Endodermal cell (in vitro differentiated cells): Measurements from ENCODE around the gene MKLN1. TPM values are rescaled to one million over a fixed set of nuclear protein-coding genes. Genes with fewer than 3 reads are reported as not detected.

Source experiments
- DNase-seq: peaks from one replicate; pipeline ENCODE4 v3.0.0-alpha.2; 2017
- H3K27ac ChIP-seq: 2 replicates; pipeline ENCODE4 v1.5.1; 2013; ENCODE audit warnings: mild to moderate bottlenecking, low read depth, low read length, moderate library complexity
- H3K27me3 ChIP-seq: 2 replicates; pipeline ENCODE4 v1.6.1; 2013; ENCODE audit warnings: mild to moderate bottlenecking, low read length, moderate library complexity; ENCODE audit not compliant: insufficient read depth, control insufficient read depth, poor library complexity, severe bottlenecking
- H3K36me3 ChIP-seq: 2 replicates; pipeline ENCODE4 v1.7.0; 2013; ENCODE audit warnings: mild to moderate bottlenecking, low read length, moderate library complexity; ENCODE audit not compliant: control insufficient read depth, insufficient read depth
- H3K4me1 ChIP-seq: one replicate; pipeline ENCODE4 v1.7.0; 2013; ENCODE audit warnings: low read length; ENCODE audit not compliant: control insufficient read depth, insufficient read depth
- H3K4me3 ChIP-seq: 2 replicates; pipeline ENCODE4 v1.5.1; 2013; ENCODE audit warnings: mild to moderate bottlenecking, low read length, moderate library complexity
- H3K9ac ChIP-seq: 2 replicates; pipeline ENCODE4 v1.6.1; 2013; ENCODE audit warnings: mild to moderate bottlenecking, low read length, moderate library complexity; ENCODE audit not compliant: poor library complexity, severe bottlenecking; ENCODE audit errors: extremely low read depth
- H3K9me3 ChIP-seq: 2 replicates; pipeline ENCODE4 v1.6.1; 2013; ENCODE audit warnings: mild to moderate bottlenecking, low read length, moderate library complexity; ENCODE audit not compliant: control insufficient read depth
- H3K27ac Mint-ChIP-seq: 2 replicates; pipeline ENCODE4 v1.8.0; 2020; ENCODE audit warnings: mixed read lengths
- H3K27me3 Mint-ChIP-seq: 2 replicates; pipeline ENCODE4 v1.8.0; 2021; ENCODE audit warnings: mild to moderate bottlenecking, mixed read lengths; ENCODE audit not compliant: insufficient read depth
- H3K36me3 Mint-ChIP-seq: 2 replicates; pipeline ENCODE4 v1.8.0; 2020; ENCODE audit warnings: low read depth, mixed read lengths
- H3K4me1 Mint-ChIP-seq: 2 replicates; pipeline ENCODE4 v1.8.0; 2020; ENCODE audit warnings: mixed read lengths
- H3K4me3 Mint-ChIP-seq: 2 replicates; pipeline ENCODE4 v1.8.0; 2020; ENCODE audit warnings: mild to moderate bottlenecking, moderate library complexity, mixed read lengths
- H3K9me3 Mint-ChIP-seq: 2 replicates; pipeline ENCODE4 v1.8.0; 2020; ENCODE audit warnings: mild to moderate bottlenecking, mixed read lengths
- WGBS, 2 experiments: methylation state at CpG; one replicate each; pipeline versions ENCODE4 v1.1.5 to v1.1.7; 2013; ENCODE audit warnings: missing lambda C conversion rate in 2 of 2, mixed read lengths in 1 of 2; ENCODE audit not compliant: insufficient coverage in 1 of 2, insufficient read length in 1 of 2; 5-methylcytosine and 5-hydroxymethylcytosine counted together
- total RNA-seq, 2 donors: library from RNA; stranded (reverse); fragmentation: NEBNext Ultra II Directional in 1 of 2; extraction: Animal tissue kit (Norgen Biotek cat#: 25700) in 1 of 2; gene quantifications; 2 replicates in 1 of 2; 3 replicates in 1 of 2; pipeline ENCODE4 v1.2.1, GENCODE V29; 2021
- TF ChIP-seq, protein P1 (sequence below): fragments of 200-600 bp; sonication (generic); conservative IDR thresholded peaks from 2 replicates; pipeline ENCODE4 v1.5.0; 2021; ENCODE audit warnings: antibody characterized with exemption, mild to moderate bottlenecking

MKLN1 gene
- total RNA-seq, 2 donors from 2014 or later, result 69.3 to 71.8 TPM

DNA sequence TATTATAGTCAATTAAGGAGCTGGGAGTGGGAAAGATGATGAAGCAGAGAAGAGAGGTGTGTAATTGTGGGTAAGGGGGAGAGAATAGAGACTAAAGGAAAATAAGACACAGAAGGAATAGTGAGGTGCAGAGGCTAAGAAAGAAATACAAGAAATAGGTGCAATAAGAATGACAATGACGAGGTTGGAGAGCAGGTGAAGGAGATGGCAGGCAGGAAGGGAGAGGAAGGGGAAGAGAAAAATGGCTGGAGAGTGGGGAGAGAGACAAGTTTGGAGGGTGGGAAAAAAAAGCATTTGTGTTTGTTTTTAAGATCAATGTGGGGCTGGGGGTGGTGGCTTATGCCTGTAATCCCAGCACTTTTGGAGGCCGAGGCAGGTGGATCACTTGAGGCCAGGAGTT is 27.6 kb upstream of the MKLN1 start:
- WGBS, 2 experiments, result 82 to 94% methylated on average over 2 of the region's 2 CpGs
- H3K9me3 ChIP-seq, result no peaks in the 10 kb centered on the region
- H3K27ac ChIP-seq, result no peak overlapping the region
- TF ChIP-seq, protein P1, sequence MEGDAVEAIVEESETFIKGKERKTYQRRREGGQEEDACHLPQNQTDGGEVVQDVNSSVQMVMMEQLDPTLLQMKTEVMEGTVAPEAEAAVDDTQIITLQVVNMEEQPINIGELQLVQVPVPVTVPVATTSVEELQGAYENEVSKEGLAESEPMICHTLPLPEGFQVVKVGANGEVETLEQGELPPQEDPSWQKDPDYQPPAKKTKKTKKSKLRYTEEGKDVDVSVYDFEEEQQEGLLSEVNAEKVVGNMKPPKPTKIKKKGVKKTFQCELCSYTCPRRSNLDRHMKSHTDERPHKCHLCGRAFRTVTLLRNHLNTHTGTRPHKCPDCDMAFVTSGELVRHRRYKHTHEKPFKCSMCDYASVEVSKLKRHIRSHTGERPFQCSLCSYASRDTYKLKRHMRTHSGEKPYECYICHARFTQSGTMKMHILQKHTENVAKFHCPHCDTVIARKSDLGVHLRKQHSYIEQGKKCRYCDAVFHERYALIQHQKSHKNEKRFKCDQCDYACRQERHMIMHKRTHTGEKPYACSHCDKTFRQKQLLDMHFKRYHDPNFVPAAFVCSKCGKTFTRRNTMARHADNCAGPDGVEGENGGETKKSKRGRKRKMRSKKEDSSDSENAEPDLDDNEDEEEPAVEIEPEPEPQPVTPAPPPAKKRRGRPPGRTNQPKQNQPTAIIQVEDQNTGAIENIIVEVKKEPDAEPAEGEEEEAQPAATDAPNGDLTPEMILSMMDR, result no peak
- no peaks in the 10 kb centered on the region for H3K27me3 Mint-ChIP-seq
- peaks cover 7% of the 10 kb centered on the region for H3K4me1 Mint-ChIP-seq
- DNase-seq, result no peak
- H3K4me1 ChIP-seq, result peaks cover 5% of the 10 kb centered on the region
- H3K27ac Mint-ChIP-seq, result no peak overlapping the region
- H3K36me3 Mint-ChIP-seq, result no peaks in the 10 kb centered on the region
- no peaks in the 10 kb centered on the region for H3K9me3 Mint-ChIP-seq
- H3K4me3 ChIP-seq, result no peak overlapping the region
- no peaks in the 10 kb centered on the region for H3K27me3 ChIP-seq
- no peak overlapping the region for H3K9ac ChIP-seq
- no peak overlapping the region for H3K4me3 Mint-ChIP-seq
- H3K36me3 ChIP-seq, result no peaks in the 10 kb centered on the region

DNA sequence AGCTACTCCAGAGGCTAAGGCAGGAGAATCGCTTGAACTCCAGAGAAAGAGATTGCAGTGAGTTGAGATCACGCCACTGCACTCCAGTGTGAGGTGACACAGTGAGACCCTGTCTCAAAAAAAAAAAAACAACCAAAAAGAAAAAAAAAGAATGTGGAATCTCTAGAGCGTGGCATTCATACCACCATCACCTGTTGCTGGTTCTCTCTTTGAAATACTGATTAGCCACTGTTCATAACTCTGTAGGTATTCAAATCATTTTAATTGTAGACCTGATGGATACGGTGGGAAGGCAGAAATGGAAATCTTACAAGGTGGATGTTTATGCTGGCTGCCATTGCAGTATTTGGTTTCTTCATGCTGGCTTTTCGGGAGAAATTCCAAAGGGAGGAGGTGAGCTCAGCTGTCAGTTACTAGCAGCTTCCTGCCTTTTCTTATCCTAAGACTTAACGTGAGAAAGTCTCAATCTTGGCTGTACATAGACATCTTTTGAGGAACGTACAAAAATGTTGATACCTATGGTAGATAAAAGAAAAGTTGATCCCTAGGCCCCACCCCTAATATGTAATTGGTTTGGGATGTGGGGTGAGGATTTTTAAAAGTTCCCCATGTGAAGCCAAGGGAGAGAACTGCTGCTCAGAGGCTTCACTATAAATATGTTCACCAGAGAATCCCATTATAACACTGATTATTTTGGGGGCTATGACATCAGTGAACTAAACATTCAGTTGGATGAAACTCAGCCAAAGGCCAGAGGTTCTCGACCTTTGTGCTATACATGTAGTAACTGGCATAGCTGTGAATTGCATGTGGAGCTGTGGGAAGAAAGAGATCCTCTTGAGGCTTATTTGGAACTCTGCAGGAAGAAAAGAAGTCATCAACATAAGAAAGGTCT is 26.9 kb upstream of the MKLN1 start:
- no peak overlapping the region for H3K4me3 ChIP-seq
- Mint-ChIP-seq H3K27me3 (no peaks in the 10 kb centered on the region), H3K27ac (no peak overlapping the region), H3K4me1 (peaks cover 7% of the 10 kb centered on the region), H3K36me3 (no peaks in the 10 kb centered on the region), H3K9me3 (peaks cover 2% of the 10 kb centered on the region), H3K4me3 (no peak overlapping the region)
- TF ChIP-seq, protein P1, result no peak
- no peak for DNase-seq
- no peaks in the 10 kb centered on the region for H3K36me3 ChIP-seq
- H3K9me3 ChIP-seq, result peaks cover 3% of the 10 kb centered on the region
- peaks cover 5% of the 10 kb centered on the region for H3K4me1 ChIP-seq
- no peak overlapping the region for H3K9ac ChIP-seq
- H3K27ac ChIP-seq, result no peak overlapping the region
- H3K27me3 ChIP-seq, result no peaks in the 10 kb centered on the region
- WGBS, 2 experiments, result 68 to 69% methylated on average over 2 to 8 of the region's 8 CpGs

DNA sequence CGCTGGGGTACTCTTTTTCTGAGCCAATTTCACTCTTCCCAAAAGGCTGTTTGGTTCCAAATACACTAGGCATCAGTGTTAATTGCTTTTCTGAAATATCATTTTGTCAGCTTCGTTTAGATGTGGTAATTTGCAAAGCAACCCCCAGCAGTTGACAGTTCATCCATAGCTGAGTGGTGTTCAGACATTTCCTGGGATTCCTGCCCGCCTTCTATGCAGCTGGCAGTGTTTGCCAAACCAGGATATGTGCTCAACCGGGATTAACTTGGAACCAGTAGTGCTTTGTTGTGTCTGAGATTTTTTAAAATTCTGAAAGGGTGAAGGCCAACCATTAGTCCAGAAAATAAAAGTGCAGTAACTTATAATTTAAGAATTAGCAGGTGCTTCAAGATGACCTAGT is 25.2 kb upstream of the MKLN1 start:
- peaks cover 18% of the 10 kb centered on the region for H3K9me3 ChIP-seq
- Mint-ChIP-seq H3K4me1 (peaks cover 7% of the 10 kb centered on the region), H3K27ac (no peak overlapping the region), H3K4me3 (no peak overlapping the region), H3K27me3 (no peaks in the 10 kb centered on the region), H3K9me3 (peaks cover 19% of the 10 kb centered on the region), H3K36me3 (peaks cover 5% of the 10 kb centered on the region)
- H3K4me1 ChIP-seq, result peaks cover 5% of the 10 kb centered on the region
- no peaks in the 10 kb centered on the region for H3K27me3 ChIP-seq
- H3K27ac ChIP-seq, result no peak overlapping the region
- WGBS, 2 experiments, result 91 to 95% methylated on average over 3 to 4 of the region's 4 CpGs
- TF ChIP-seq, protein P1, result no peak
- DNase-seq, result no peak
- no peaks in the 10 kb centered on the region for H3K36me3 ChIP-seq
- H3K4me3 ChIP-seq, result no peak overlapping the region
- no peak overlapping the region for H3K9ac ChIP-seq
